Activated T-cell treated with anti-CD3 and anti-CD28 coated beads for 24 hours (primary cell): Measurements from ENCODE around the gene COX6B2.
"Not testable (repeated sequence)": the region's sequence is repeated elsewhere in the genome, so short reads cannot be mapped to it uniquely, and the experiment has no call there.

Experiments used
- DNase-seq: peaks from one replicate; pipeline ENCODE4 v3.0.0-alpha.2; 2020; ENCODE audit warnings: low read depth

The COX6B2 gene

GRCh38 chr19:55354698-55355212 is at the start of gene COX6B2:
Gene COX6B2 (minus strand): TSS chr19:55354719. CDS start chr19:55354521, 198 bp downstream.
- DNase-seq = no peak

GRCh38 chr19:55402509-55402908 is 48.0 kb upstream of the COX6B2 start:
- no peak for DNase-seq

GRCh38 chr19:55401390-55401789 is 46.9 kb upstream of the COX6B2 start:
- not testable (repeated sequence) for DNase-seq

GRCh38 chr19:55400281-55401087 is 46.0 kb upstream of the COX6B2 start:
- no peak for DNase-seq

GRCh38 chr19:55398200-55398925 is 43.8 kb upstream of the COX6B2 start:
- no peak for DNase-seq

- DNase-seq = no peak
Observed at GRCh38 chr19:55392820-55393761, 38.6 kb upstream of the COX6B2 start.

- no peak for DNase-seq
Observed at GRCh38 chr19:55391702-55392615, 37.4 kb upstream of the COX6B2 start.

GRCh38 chr19:55391191-55391670 is 36.7 kb upstream of the COX6B2 start:
- no peak for DNase-seq

GRCh38 chr19:55390461-55390880 is 36.0 kb upstream of the COX6B2 start:
- no peak for DNase-seq

GRCh38 chr19:55389386-55390317 is 35.1 kb upstream of the COX6B2 start:
- DNase-seq = no peak

GRCh38 chr19:55387736-55388497 is 33.4 kb upstream of the COX6B2 start:
- DNase-seq = no peak

GRCh38 chr19:55386493-55386971 is 32.0 kb upstream of the COX6B2 start:
- no peak for DNase-seq

GRCh38 chr19:55385724-55386492 is 31.4 kb upstream of the COX6B2 start, which contains the start of gene RPL28:
Gene RPL28 (plus strand): TSS chr19:55385932. CDS start chr19:55386358, 426 bp downstream.
- peak; percentile 99 for DNase-seq

- peak; percentile 92 for DNase-seq
Observed at GRCh38 chr19:55384920-55385723, 30.6 kb upstream of the COX6B2 start.

GRCh38 chr19:55384131-55384919 is 29.8 kb upstream of the COX6B2 start, which contains the start of gene TMEM238:
Gene TMEM238 (minus strand): TSS chr19:55384292. CDS start chr19:55384259, 33 bp downstream.
- no peak for DNase-seq
